GM18498 (cell line): ENCODE measurements around the gene CACYBP.

ENCODE experiments used
- ATAC-seq: cut with Tn5 transposase; IDR thresholded peaks from one replicate; pipeline ENCODE4 v1.9.1; 2021; ENCODE audit warnings: mild to moderate bottlenecking, moderate library complexity; ENCODE audit not compliant: unreplicated experiment

Gene CACYBP, protein sequence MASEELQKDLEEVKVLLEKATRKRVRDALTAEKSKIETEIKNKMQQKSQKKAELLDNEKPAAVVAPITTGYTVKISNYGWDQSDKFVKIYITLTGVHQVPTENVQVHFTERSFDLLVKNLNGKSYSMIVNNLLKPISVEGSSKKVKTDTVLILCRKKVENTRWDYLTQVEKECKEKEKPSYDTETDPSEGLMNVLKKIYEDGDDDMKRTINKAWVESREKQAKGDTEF

GRCh38 chr1:174999936-175000696, at the start of gene CACYBP:
Gene CACYBP (plus strand): TSS chr1:174999947. CDS start chr1:175000181, 234 bp downstream.
- ATAC-seq: peak; percentile 4

GRCh38 chr1:174953285-174954072, 46.3 kb upstream of the CACYBP start:
- peak; percentile 43 for ATAC-seq

DNA sequence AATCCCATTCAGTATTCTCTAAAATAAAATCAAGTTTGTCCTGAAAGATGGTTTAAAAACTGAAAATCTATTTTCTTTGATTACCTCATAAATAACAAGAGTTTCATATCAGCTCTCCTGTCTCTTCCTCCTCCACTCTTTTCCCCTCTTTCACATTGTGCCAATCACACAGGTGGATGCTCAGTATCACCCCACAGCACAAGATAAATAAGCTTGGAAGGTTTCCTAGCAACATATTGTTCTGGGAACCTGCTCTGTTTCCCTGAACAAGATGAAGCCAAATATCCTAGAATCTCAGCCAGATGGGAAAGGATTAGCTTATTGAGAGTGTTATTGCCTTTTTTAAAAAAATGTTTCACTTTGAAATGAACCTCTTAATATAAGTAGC, 45.7 kb upstream of the CACYBP start:
- no peak for ATAC-seq

GRCh38 chr1:174954671-174955669, 44.8 kb upstream of the CACYBP start:
- no peak for ATAC-seq

- no peak for ATAC-seq
Measured at GRCh38 chr1:174956086-174956485, 43.7 kb upstream of the CACYBP start.

DNA sequence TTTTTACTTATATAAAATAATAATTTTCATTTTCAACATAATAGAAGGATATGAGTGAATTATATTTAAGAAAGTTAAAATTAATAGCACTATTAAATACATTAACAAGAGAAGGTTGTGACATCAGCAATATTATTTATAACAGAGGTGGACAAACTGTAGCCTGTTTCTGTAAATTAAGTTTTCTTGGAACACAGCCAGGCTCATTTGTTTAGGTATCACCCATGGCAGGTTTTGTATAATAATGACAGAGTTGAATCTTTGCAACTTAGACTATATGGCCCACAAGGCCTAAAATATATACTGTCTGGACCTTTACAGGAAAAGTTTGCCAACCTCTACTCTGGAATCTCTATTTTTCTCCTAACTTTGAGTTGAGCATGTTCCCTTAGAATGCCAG, 42.8 kb upstream of the CACYBP start:
- ATAC-seq: no peak

DNA sequence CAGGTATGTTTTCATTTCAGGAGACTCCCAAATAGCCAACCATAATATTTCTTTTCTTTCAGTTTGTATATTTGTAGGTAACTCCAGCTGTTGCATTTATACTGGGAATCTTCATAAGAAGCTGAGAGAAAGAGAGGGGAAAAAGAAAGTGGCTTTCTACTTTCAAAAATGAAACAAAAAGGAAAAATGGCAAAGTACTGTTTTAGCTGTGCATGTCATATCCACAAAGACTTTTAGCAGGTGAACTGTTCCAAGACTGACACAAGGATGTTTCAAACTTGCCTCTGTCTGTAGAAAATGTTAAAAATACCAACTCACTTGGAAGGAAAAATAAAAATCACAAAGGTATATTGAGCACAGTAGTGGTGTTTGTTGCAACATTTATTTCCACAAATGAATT, 41.9 kb upstream of the CACYBP start:
- peak; percentile 40 for ATAC-seq

- no peak for ATAC-seq
Measured at GRCh38 chr1:174958396-174958795, 41.4 kb upstream of the CACYBP start.

DNA sequence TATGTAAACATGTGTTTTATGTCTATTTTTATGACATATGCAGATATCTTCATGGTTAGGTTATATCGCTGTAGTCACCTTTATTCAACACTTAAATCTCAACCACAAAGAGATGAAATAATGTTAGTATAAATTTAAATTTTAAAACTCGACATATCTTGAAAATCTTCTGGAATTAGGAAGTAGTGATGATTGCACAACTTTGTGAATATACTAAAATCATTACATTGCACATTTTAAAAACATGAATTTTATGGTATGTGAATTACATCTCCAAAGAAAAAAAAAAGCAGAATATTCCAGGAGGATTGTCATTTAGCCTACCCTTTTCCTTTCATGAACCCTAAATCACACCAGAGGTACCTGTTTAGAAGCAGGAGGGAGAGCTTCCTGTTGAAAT, 39.4 kb upstream of the CACYBP start:
- no peak for ATAC-seq

- ATAC-seq: no peak
Measured at GRCh38 chr1:174963529-174964125, 36.1 kb upstream of the CACYBP start.

- no peak for ATAC-seq
Measured at GRCh38 chr1:174964261-174964971, 35.3 kb upstream of the CACYBP start.

GRCh38 chr1:174964972-174965361, 34.8 kb upstream of the CACYBP start:
- no peak for ATAC-seq

DNA sequence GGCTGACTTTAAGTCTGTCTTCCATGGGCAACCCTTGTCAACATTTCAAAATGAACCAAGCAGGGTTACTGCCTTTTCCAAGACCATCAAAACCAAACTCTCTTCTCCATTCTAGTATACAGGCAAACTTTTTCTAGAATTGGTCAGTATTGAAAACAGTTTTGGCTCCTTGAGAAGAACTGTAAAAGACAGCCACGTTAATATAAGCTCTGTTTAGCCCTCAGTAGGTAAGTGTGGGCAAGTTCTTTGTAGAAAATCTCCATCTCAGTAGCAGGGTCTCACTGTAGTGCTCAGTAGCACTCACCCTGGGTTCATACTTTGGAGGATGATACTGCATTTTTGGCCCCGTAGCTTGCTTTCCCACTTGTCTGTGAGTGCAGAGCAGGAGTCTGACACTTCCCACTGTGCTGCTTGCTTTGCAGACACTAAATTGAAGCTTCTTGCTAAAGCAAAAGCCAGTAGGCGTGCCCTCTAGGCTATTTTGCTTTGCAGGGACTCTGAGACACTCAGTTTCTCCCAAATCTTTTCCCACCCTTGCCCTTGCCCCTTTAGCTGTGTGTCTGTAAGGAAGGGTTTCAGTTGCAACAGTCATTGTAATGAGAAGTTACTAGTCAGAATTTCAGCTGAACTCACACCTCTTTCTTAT, 34.3 kb upstream of the CACYBP start:
- no peak for ATAC-seq

GRCh38 chr1:174966008-174966572, 33.7 kb upstream of the CACYBP start:
- no peak for ATAC-seq

- ATAC-seq: no peak
Measured at GRCh38 chr1:174967845-174968705, 31.7 kb upstream of the CACYBP start.

DNA sequence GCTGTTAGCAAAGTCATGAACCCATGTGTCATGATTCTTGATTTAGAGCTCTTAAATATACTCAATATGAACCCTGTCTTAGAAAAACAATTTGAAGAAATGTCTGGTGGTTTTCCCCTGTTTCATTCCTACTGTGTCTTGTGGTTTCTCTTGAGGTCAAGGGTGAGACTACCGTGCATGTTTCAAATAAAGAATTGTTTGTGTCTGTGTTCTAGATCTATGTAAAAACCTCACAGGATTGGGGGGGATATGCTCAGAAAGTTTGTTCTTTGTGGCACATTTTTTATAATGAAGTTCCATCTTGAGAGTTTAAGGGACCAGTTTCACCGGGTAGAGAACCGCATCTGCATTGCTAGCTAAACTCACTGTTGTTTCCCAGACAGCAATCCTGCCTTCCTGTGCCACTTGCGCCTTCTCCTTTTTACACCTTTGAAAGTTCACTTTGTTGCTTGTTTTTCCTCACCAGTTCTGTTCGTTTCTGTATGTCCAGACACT, 30.9 kb upstream of the CACYBP start:
- ATAC-seq: peak; percentile 68

DNA sequence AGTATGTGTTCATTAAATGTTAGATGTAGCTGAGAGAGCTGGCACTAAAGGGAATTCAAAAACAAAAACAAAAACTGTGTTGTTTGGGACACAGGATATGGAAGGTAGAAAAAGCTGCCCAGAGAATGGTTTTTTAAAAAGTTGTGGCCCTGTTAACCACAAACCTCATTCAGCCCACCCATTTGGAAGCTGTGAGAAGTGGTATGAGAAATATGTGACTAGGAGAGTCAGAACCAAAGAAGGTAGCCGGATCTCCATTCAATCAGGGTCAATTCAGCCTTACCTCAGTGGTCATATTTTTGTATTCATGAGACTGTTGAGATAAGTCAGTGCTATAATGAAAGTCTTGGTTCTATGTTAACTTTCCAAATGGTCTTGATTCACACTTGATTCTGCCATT, 29.8 kb upstream of the CACYBP start:
- peak; percentile 46 for ATAC-seq

GRCh38 chr1:174971466-174971865, 28.3 kb upstream of the CACYBP start:
- ATAC-seq: no peak
